ENCODE data around the gene GLTP. TPM values are rescaled to one million over a fixed set of nuclear protein-coding genes. Genes with fewer than 3 reads are reported as not detected.

Gene GLTP
- total RNA-seq, 1 experiment from 2014 or later = 15.5 TPM

DNA sequence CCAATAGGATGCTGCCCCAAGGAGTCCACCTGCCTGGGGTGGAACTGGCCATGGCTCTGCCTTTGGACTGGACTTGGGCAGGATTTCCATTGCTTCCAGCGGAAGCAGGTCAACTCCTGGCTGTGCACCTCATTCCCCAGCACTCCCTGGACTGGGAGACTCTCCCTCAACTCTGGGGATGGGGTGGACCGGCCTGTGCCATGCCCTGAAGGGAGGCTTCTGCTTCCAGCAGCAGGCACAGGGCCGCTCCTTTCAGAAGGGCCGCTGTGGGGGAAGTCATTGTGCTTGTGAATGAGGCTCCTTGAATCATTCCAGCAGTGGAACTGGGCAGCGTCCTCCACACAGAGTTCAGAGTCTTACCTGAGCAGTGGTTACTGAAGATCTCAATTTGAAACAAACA, 42.7 kb upstream of the GLTP start:
- Histone ChIP-seq H3K4ac (ENCODE audit: low read depth, low read length) (no peak overlapping the region), H4K5ac (ENCODE audit: insufficient read length, low read depth, low read length) (no peak overlapping the region), H2BK15ac (ENCODE audit: low read depth, low read length) (no peak overlapping the region), H3K23me2 (ENCODE audit: insufficient read length, low read depth, low read length, poor library complexity, severe bottlenecking) (no peaks in the 10 kb centered on the region), H3K79me2 (ENCODE audit: insufficient read depth, low read length) (no peaks in the 10 kb centered on the region), H3K27ac (ENCODE audit: insufficient read length, low read depth, low read length) (no peak overlapping the region), H3K23ac (ENCODE audit: insufficient read length, low read depth, low read length) (no peak overlapping the region), H3K9me3 (ENCODE audit: control insufficient read depth, low read depth, low read length) (no peaks in the 10 kb centered on the region), H3K79me1 (ENCODE audit: insufficient read depth, low read depth, low read length, poor library complexity, severe bottlenecking) (no peaks in the 10 kb centered on the region), H2BK20ac (ENCODE audit: low read depth, low read length, poor library complexity, severe bottlenecking) (no peak overlapping the region), H3K4me1 (ENCODE audit: insufficient read depth, low read length) (no peaks in the 10 kb centered on the region), H2BK12ac (ENCODE audit: insufficient read length, low read depth, low read length) (no peak overlapping the region), H3K18ac (ENCODE audit: insufficient read length, low read depth, low read length) (no peak overlapping the region), H3K14ac (ENCODE audit: insufficient read depth, low read length) (no peak overlapping the region), H4K20me1 (ENCODE audit: control insufficient read depth, insufficient read depth, insufficient read length) (no peaks in the 10 kb centered on the region), H4K91ac (ENCODE audit: insufficient read length, low read depth, low read length) (no peak overlapping the region), H2BK5ac (ENCODE audit: insufficient read length, low read length) (no peak overlapping the region), H2BK120ac (ENCODE audit: low read depth, low read length, poor library complexity, severe bottlenecking) (no peak overlapping the region), H2AFZ (ENCODE audit: low read length) (no peak overlapping the region), H2AK5ac (ENCODE audit: insufficient read length, low read length) (no peak overlapping the region), H4K8ac (replicated peaks; ENCODE audit: insufficient read length, low read depth, low read length) (no peak overlapping the region), H3K9ac (ENCODE audit: extremely low read depth, insufficient read length, low read length) (no peak overlapping the region), H3T11ph (ENCODE audit: low read length) (no peak overlapping the region), H3K27me3 (ENCODE audit: insufficient read depth, low read length) (no peaks in the 10 kb centered on the region), H3K56ac (ENCODE audit: insufficient read length, low read depth, low read length) (no peak overlapping the region), H3K4me2 (ENCODE audit: insufficient read depth, insufficient read length, low read length) (no peak overlapping the region)
- H3K27me3 Mint-ChIP-seq (ENCODE audit: low read depth) = no peaks in the 10 kb centered on the region; the same call in none of the 2 replicates
- no peaks in the 10 kb centered on the region; a peak in 1 of 5 replicates for H3K9me3 Mint-ChIP-seq
- no peak overlapping the region for H3K4me3 Mint-ChIP-seq
- no CpG with 5 or more reads among the region's 5 CpGs for WGBS (ENCODE audit: extremely low coverage, insufficient read length, low lambda C conversion rate)
- DNase-seq = no peak
- H3K4me1 Mint-ChIP-seq = peaks cover 0 to 6% of the 10 kb centered on the region in 2 experiments; a peak in 2 of 4 replicates
- no peak for TF ChIP-seq CTCF (conservative IDR thresholded peaks at IDR 0.05)
- H3K27ac Mint-ChIP-seq = peak overlapping the region in 1 of 3 experiments; percentile 22; a peak in 2 of 7 replicates
- H3K36me3 Mint-ChIP-seq (ENCODE audit: insufficient read depth in 1 of 3, low read depth in 3 of 3) = peaks cover 13 to 27% (median 18%) of the 10 kb centered on the region in 3 experiments; a peak in 6 of 7 replicates

Data from H9 (cell line).